GM12891 (cell line): ENCODE data around the gene FOSB.

ENCODE experiments used
- DNase-seq: peaks from one replicate; pipeline ENCODE4 v3.0.0; 2011; ENCODE audit warnings: low spot score; ENCODE audit not compliant: insufficient read length
- FAIRE-seq: peaks from 2 replicates; lab custom pipeline; 2011; peaks lifted over from hg19 to GRCh38; lab: Jason Lieb, UNC
- PAX5 ChIP-seq: IDR thresholded peaks from 2 replicates; pipeline ENCODE4 v1.6.1; 2011; ENCODE audit warnings: low read length, moderate library complexity, mild to moderate bottlenecking; ENCODE audit not compliant: insufficient read depth, severe bottlenecking
- POLR2A ChIP-seq: IDR thresholded peaks from 2 replicates; pipeline ENCODE4 v1.6.1; 2011; ENCODE audit warnings: low read depth, low read length, control low read depth
- POLR2AphosphoS5 ChIP-seq: IDR thresholded peaks from 2 replicates; pipeline ENCODE4 v1.6.1; 2011; ENCODE audit warnings: low read depth, low read length, control low read depth
- POU2F2 ChIP-seq: IDR thresholded peaks from 2 replicates; pipeline ENCODE4 v1.6.1; 2011; ENCODE audit warnings: low read depth, mild to moderate bottlenecking, control low read depth, low read length, moderate library complexity
- SPI1 ChIP-seq: IDR thresholded peaks from 2 replicates; pipeline ENCODE4 v1.6.1; 2011; ENCODE audit warnings: low read depth, low read length, control low read depth
- TAF1 ChIP-seq: IDR thresholded peaks from 2 replicates; pipeline ENCODE4 v1.6.1; 2011; ENCODE audit warnings: low read depth, low read length, control low read depth

The FOSB gene

GRCh38 chr19:45522010-45522941, 54.5 kb downstream of the FOSB start:
- TF ChIP-seq POLR2AphosphoS5 (no peak), PAX5 (no peak), POU2F2 (no peak), TAF1 (no peak), SPI1 (no peak), POLR2A (no peak)
- DNase-seq = no peak
- no peak for FAIRE-seq

DNA sequence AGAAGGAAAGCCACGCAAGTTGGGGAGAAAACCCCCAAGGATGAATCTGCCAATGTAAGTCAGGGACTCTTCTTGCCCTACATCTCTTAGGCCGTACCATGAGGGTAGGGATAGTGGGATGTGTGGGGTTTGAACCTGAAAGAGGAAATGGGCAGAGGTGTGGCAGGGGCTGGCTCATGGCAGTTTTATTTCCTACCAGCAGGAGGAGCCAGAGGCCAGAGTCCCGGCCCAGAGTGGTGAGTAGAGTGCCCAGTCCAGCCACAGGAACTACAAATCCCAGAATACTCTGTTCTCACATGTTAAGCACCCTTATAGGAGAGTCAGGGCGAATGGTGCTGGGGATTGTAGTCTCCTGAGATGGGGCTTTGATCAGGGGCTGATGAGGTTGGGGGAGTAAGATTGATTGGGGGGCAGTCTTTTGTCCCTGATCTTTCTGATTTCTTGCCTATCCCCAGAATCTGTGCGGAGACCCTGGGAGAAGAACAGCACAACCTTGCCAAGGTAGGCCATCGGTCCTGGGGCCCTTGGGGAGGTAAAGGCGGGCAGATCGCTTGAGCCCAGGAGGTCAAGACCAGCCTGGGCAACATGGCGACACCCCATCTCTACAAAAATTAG, 56.0 kb downstream of the FOSB start:
- TF ChIP-seq POLR2A (no peak), POLR2AphosphoS5 (no peak), SPI1 (peak; percentile 94), PAX5 (no peak), POU2F2 (0 out of 2 replicates have a peak, but pooled peaks have one; percentile 20), TAF1 (no peak)
- FAIRE-seq = peak; percentile 92
- DNase-seq = peak; percentile 79

DNA sequence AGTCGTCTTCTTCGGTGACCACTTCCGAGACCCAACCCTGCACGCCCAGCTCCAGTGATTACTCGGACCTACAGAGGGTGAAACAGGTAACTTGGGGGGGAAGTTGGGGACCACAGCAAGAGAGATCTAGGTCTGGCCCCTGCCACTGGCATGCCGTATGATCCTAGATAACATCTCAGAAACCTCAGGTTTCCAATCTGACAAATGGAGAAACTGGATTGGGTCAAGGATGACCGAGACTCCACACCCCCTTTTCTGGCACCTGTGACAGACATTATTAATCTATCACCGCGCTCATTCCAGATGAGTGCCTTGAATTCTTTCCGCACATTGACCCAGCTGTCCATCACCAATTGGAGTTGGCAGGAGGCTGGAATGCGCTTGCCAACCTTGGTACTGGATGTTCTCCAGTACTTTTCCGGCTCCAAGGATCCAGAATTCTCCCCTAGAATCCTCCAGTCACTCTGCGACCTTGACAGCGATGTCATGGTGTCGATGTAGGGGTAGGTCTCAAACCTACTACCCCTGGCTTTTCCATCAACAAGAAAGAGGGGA, 56.9 kb downstream of the FOSB start:
- FAIRE-seq (no peak), DNase-seq (no peak)
- no peak for TF ChIP-seq POU2F2
- no peak for TF ChIP-seq PAX5
- TF ChIP-seq POLR2A = no peak
- TF ChIP-seq TAF1 = no peak
